ENCODE results near the gene GPD1L.

Gene GPD1L

GRCh38 chr3:32137870-32138269, 31.4 kb downstream of the GPD1L start:
- DNase-seq (ENCODE audit: low read depth) = no peak

GRCh38 chr3:32138545-32139104, 32.2 kb downstream of the GPD1L start:
- DNase-seq (ENCODE audit: low read depth) = no peak

GRCh38 chr3:32140943-32141342, 34.5 kb downstream of the GPD1L start:
- DNase-seq (ENCODE audit: low read depth) = no peak

GRCh38 chr3:32143849-32144757, 37.7 kb downstream of the GPD1L start:
- DNase-seq (ENCODE audit: low read depth) = peak; percentile 8

GRCh38 chr3:32146746-32147211, 40.4 kb downstream of the GPD1L start:
- DNase-seq (ENCODE audit: low read depth) = no peak

- DNase-seq (ENCODE audit: low read depth) = no peak
Observed at GRCh38 chr3:32147509-32147908, 41.1 kb downstream of the GPD1L start.

GRCh38 chr3:32147933-32148332, 41.5 kb downstream of the GPD1L start:
- no peak for DNase-seq (ENCODE audit: low read depth)

- DNase-seq (ENCODE audit: low read depth) = no peak
Observed at GRCh38 chr3:32148351-32148750, 41.9 kb downstream of the GPD1L start.

GRCh38 chr3:32153414-32154204, 47.2 kb downstream of the GPD1L start:
- DNase-seq (ENCODE audit: low read depth) = no peak

- no peak for DNase-seq (ENCODE audit: low read depth)
Observed at GRCh38 chr3:32154205-32154579, 47.8 kb downstream of the GPD1L start.

- DNase-seq (ENCODE audit: low read depth) = no peak
Observed at GRCh38 chr3:32155117-32155516, 48.7 kb downstream of the GPD1L start.

- no peak for DNase-seq (ENCODE audit: low read depth)
Observed at GRCh38 chr3:32157600-32158264, 51.3 kb downstream of the GPD1L start.

GRCh38 chr3:32160706-32161214, 54.3 kb downstream of the GPD1L start:
- no peak for DNase-seq (ENCODE audit: low read depth)

- DNase-seq (ENCODE audit: low read depth) = no peak
Observed at GRCh38 chr3:32165442-32165841, 59.0 kb downstream of the GPD1L start.

- no peak for DNase-seq (ENCODE audit: low read depth)
Observed at GRCh38 chr3:32166654-32167053, 60.2 kb downstream of the GPD1L start.

GRCh38 chr3:32172420-32172819, 66.0 kb downstream of the GPD1L start:
- DNase-seq (ENCODE audit: low read depth) = no peak

GRCh38 chr3:32175607-32176197, 69.3 kb downstream of the GPD1L start:
- DNase-seq (ENCODE audit: low read depth) = peak; percentile 15

GRCh38 chr3:32176989-32177701, 70.7 kb downstream of the GPD1L start:
- DNase-seq (ENCODE audit: low read depth) = peak; percentile 25

- peak; percentile 8 for DNase-seq (ENCODE audit: low read depth)
Observed at GRCh38 chr3:32177702-32178198, 71.3 kb downstream of the GPD1L start.

GRCh38 chr3:32180141-32180784, 73.8 kb downstream of the GPD1L start:
- DNase-seq (ENCODE audit: low read depth) = no peak
